ENCODE results near the gene POLR1A. TPM values are rescaled to one million over a fixed set of nuclear protein-coding genes. Genes with fewer than 3 reads are reported as not detected.

Gene POLR1A
- total and polyA plus RNA-seq, 2 of the 8 experiments (the other 6 are each of a cell fraction or from before 2014, with no cell fraction given): 8.9 to 58.1 TPM

DNA sequence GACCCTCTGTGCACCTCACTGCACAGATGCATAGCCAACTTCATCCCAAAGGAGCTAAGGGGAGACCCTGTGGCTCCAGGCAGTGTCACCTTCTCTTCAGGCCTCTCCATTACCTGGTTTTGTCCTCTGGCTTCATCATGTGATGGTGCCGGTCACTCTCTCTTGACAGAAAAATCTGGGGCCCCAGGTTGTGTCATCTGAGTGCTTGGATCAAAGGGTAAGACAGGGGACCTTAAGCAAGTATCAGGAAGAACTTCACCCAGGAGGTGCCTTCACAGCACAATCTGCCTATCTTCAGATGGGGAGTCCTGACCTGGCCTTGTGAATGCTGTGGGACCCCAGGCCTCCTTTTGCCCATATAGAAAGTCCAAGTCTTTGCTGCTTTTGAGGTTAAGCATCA is 104.4 kb downstream of the POLR1A start:
- no peak overlapping the region for H2BK20ac ChIP-seq (ENCODE audit: low read length)
- no peak overlapping the region for H3K14ac ChIP-seq (ENCODE audit: insufficient read length)
- peaks cover 0 to 4% (median 2%) of the 10 kb centered on the region in 4 experiments; a peak in 3 of 7 replicates for H3K4me1 ChIP-seq (replicated peaks in 1 of 4; ENCODE audit: control insufficient read depth in 3 of 4, insufficient read depth in 4 of 4, low read length in 3 of 4)
- H3K9me3 ChIP-seq (ENCODE audit: insufficient read depth in 2 of 2, low read depth in 1 of 2, low read length in 1 of 2): peaks cover 5 to 7% of the 10 kb centered on the region in 2 experiments; a peak in 2 of 4 replicates
- no peak overlapping the region for H2BK120ac ChIP-seq (replicated peaks; ENCODE audit: low read depth, low read length)
- ChIA-PET POLR2A (ENCODE audit: partially characterized antibody) (no interaction called here), CTCF (ENCODE audit: partially characterized antibody) (interaction anchor here (1.0 kb wide), 1 partner anchor 174 kb away, joined by 4 read pairs; no protein-coding TSS in a partner anchor)
- no peak overlapping the region for H2BK12ac ChIP-seq (ENCODE audit: low read depth, low read length)
- TF ChIP-seq, protein P1, sequence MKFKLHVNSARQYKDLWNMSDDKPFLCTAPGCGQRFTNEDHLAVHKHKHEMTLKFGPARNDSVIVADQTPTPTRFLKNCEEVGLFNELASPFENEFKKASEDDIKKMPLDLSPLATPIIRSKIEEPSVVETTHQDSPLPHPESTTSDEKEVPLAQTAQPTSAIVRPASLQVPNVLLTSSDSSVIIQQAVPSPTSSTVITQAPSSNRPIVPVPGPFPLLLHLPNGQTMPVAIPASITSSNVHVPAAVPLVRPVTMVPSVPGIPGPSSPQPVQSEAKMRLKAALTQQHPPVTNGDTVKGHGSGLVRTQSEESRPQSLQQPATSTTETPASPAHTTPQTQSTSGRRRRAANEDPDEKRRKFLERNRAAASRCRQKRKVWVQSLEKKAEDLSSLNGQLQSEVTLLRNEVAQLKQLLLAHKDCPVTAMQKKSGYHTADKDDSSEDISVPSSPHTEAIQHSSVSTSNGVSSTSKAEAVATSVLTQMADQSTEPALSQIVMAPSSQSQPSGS (IDR thresholded peaks at IDR 0.05; ENCODE audit: low read length): no peak
- no peak for TF ChIP-seq SP4 (IDR thresholded peaks at IDR 0.05; ENCODE audit: low read length)
- TF ChIP-seq EP300 (IDR thresholded peaks at IDR 0.05; ENCODE audit: borderline replicate concordance in 1 of 2, low read depth in 2 of 2, low read length in 2 of 2): no peak
- TF ChIP-seq CHD1 (IDR thresholded peaks at IDR 0.05; ENCODE audit: low read depth, low read length): no peak
- TF ChIP-seq NANOG (IDR thresholded peaks at IDR 0.05; ENCODE audit: insufficient read depth, low read depth, low read length, poor library complexity, severe bottlenecking): no peak
- TF ChIP-seq, protein P2, sequence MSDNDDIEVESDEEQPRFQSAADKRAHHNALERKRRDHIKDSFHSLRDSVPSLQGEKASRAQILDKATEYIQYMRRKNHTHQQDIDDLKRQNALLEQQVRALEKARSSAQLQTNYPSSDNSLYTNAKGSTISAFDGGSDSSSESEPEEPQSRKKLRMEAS (IDR thresholded peaks at IDR 0.05): no peak
- TF ChIP-seq RFX5 (IDR thresholded peaks at IDR 0.05; ENCODE audit: borderline replicate concordance, low read depth, low read length): no peak
- TF ChIP-seq EGR1 (IDR thresholded peaks at IDR 0.05; ENCODE audit: borderline replicate concordance, low read depth, low read length): no peak
- no peak for TF ChIP-seq JUN (IDR thresholded peaks at IDR 0.05; ENCODE audit: low read depth, low read length)
- no peak overlapping the region for H3K23ac ChIP-seq (ENCODE audit: insufficient read length)
- no peaks in the 10 kb centered on the region for H3K27me3 ChIP-seq (replicated peaks in 1 of 4; ENCODE audit: control insufficient read depth in 3 of 4, extremely low read depth in 1 of 4, insufficient read depth in 3 of 4, low read length in 3 of 4)
- H4K8ac ChIP-seq (ENCODE audit: extremely low read depth, insufficient read depth, low read length): no peak overlapping the region
- H3K4me2 ChIP-seq (ENCODE audit: insufficient read depth in 1 of 2, low read depth in 2 of 2, low read length in 2 of 2): no peak overlapping the region
- 67% methylated on average over 1 of the region's 1 CpG; no CpG with 5 or more reads in 1 of the 2 experiments for WGBS, 2 experiments (ENCODE audit: extremely low coverage in 1 of 2, insufficient coverage in 1 of 2, insufficient read length in 1 of 2, insufficient replicate concordance in 2 of 2, low coverage in 1 of 2, low lambda C conversion rate in 2 of 2, missing lambda C conversion rate in 1 of 2)
- H2AK5ac ChIP-seq (ENCODE audit: low read depth, low read length): no peak overlapping the region
- H3K36me3 ChIP-seq (ENCODE audit: control insufficient read depth in 2 of 4, insufficient read depth in 4 of 4, low read length in 3 of 4): no peaks in the 10 kb centered on the region
- H3K18ac ChIP-seq (ENCODE audit: extremely low read depth, low read length): no peak overlapping the region
- no peak overlapping the region for H2BK5ac ChIP-seq (ENCODE audit: low read depth, low read length)
- no peak overlapping the region for H4K91ac ChIP-seq (replicated peaks; ENCODE audit: insufficient read length, low read length)
- H3K27ac ChIP-seq (ENCODE audit: low read depth, low read length): no peak overlapping the region
- no peak overlapping the region for H3K56ac ChIP-seq (replicated peaks; ENCODE audit: insufficient read length, low read depth, low read length)
- DNase-seq (ENCODE audit: low read depth in 1 of 2, low spot score in 2 of 2) (no peak), FAIRE-seq (no peak)
- no peak overlapping the region for H4K5ac ChIP-seq (ENCODE audit: insufficient read length, low read depth, low read length)
- no peak overlapping the region for H2AFZ ChIP-seq (ENCODE audit: low read length)
- H3K4ac ChIP-seq (replicated peaks; ENCODE audit: insufficient read length, low read depth, low read length): no peak overlapping the region
- H3K4me3 ChIP-seq (ENCODE audit: extremely low read depth in 1 of 4, insufficient read depth in 2 of 4, low read depth in 3 of 4, low read length in 4 of 4): no peak overlapping the region
- no peaks in the 10 kb centered on the region for H3K79me1 ChIP-seq (ENCODE audit: low read depth, low read length)
- no peaks in the 10 kb centered on the region for H4K20me1 ChIP-seq (replicated peaks in 1 of 2; ENCODE audit: control insufficient read depth in 1 of 2, insufficient read depth in 2 of 2, low read length in 2 of 2)
- H2BK15ac ChIP-seq (ENCODE audit: low read length): no peak overlapping the region
- H3K23me2 ChIP-seq (ENCODE audit: low read depth, low read length): no peaks in the 10 kb centered on the region
- H3K79me2 ChIP-seq (ENCODE audit: control insufficient read depth in 1 of 2, insufficient read depth in 2 of 2, low read length in 2 of 2): no peaks in the 10 kb centered on the region
- no peak overlapping the region for H3K9ac ChIP-seq (replicated peaks in 1 of 4; ENCODE audit: extremely low read depth in 1 of 4, low read depth in 3 of 4, low read length in 3 of 4)

Measured in H1 (cell line).